Prostate gland (tissue), 2 donors: Measurements from ENCODE around the gene SPINK5.

Experiments
- POLR2A ChIP-seq: fragments of 450-650 bp; IDR thresholded peaks from one replicate; pipeline ENCODE4 v1.6.1; 2016; ENCODE audit warnings: antibody characterized with exemption, mild to moderate bottlenecking
- POLR2AphosphoS5 ChIP-seq: sonication (generic); formaldehyde crosslinking; IDR thresholded peaks from one replicate; pipeline ENCODE4 v1.6.1; 2017; ENCODE audit warnings: antibody characterized with exemption
- TF ChIP-seq, protein P1 (sequence below), 4 experiments: fragments of 200-600 bp in 2 of 4; fragments of 450-650 bp in 2 of 4; sonication (generic) in 2 of 4; IDR thresholded peaks; 1 replicate in 3 of 4; 2 replicates in 1 of 4; pipeline ENCODE4 v1.5.1; 2016 to 2019; ENCODE audit warnings: antibody characterized with exemption in 4 of 4, mild to moderate bottlenecking in 2 of 4, moderate library complexity in 2 of 4

DNA sequence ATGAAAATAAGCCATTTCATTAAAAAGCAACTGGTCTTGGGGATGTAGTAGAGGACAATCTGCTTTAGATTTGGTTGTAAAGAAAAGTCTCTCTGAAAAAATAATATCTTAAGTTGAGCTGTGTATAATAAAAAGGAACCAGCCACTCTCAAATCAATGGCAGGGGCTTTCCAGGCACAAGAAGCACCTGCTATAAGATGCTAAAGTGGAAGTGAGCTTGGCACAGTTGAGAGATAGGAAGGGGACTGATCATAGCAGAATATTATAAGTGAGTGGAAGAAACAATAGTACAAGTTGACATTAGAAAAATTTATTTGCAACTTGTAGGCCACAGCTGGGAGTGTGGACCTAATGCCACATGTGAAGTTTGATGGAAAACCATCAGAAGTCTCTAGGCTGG lies 28.1 kb upstream of the SPINK5 start:
- TF ChIP-seq POLR2A (no peak), POLR2AphosphoS5 (no peak)
- TF ChIP-seq, protein P1, sequence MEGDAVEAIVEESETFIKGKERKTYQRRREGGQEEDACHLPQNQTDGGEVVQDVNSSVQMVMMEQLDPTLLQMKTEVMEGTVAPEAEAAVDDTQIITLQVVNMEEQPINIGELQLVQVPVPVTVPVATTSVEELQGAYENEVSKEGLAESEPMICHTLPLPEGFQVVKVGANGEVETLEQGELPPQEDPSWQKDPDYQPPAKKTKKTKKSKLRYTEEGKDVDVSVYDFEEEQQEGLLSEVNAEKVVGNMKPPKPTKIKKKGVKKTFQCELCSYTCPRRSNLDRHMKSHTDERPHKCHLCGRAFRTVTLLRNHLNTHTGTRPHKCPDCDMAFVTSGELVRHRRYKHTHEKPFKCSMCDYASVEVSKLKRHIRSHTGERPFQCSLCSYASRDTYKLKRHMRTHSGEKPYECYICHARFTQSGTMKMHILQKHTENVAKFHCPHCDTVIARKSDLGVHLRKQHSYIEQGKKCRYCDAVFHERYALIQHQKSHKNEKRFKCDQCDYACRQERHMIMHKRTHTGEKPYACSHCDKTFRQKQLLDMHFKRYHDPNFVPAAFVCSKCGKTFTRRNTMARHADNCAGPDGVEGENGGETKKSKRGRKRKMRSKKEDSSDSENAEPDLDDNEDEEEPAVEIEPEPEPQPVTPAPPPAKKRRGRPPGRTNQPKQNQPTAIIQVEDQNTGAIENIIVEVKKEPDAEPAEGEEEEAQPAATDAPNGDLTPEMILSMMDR (IDR thresholded peaks at IDR 0.05), result no peak
